ENCODE measurements around the gene NACC2. TPM values are rescaled to one million over a fixed set of nuclear protein-coding genes. Genes with fewer than 3 reads are reported as not detected.

The NACC2 gene
- total RNA-seq, 6 experiments from 2014 or later = 38.2 to 46.7 (median 40.2) TPM

DNA sequence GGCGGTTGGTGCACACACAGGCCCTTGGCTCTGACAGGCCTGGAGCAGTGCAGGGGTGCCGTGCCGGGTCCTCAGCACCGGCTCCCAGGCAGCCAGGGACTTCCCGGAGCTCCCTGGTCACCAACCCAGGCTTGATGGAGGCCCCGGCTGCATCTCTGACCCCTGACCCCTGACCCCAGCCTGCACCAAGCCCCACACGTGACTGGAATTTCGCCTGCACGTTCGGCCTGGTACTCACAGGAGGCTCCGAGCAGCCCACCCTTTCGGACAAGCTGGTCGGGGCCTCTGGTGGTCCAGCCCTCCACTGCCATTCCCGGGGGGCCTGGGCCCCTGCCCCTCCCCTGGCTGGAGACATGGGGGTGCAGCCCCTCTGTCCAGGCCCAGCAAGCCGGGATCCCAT lies 108.5 kb downstream of the NACC2 start:
- no peaks in the 10 kb centered on the region for H3K36me3 Mint-ChIP-seq (ENCODE audit: low read depth)
- TF ChIP-seq, protein P1, sequence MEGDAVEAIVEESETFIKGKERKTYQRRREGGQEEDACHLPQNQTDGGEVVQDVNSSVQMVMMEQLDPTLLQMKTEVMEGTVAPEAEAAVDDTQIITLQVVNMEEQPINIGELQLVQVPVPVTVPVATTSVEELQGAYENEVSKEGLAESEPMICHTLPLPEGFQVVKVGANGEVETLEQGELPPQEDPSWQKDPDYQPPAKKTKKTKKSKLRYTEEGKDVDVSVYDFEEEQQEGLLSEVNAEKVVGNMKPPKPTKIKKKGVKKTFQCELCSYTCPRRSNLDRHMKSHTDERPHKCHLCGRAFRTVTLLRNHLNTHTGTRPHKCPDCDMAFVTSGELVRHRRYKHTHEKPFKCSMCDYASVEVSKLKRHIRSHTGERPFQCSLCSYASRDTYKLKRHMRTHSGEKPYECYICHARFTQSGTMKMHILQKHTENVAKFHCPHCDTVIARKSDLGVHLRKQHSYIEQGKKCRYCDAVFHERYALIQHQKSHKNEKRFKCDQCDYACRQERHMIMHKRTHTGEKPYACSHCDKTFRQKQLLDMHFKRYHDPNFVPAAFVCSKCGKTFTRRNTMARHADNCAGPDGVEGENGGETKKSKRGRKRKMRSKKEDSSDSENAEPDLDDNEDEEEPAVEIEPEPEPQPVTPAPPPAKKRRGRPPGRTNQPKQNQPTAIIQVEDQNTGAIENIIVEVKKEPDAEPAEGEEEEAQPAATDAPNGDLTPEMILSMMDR (IDR thresholded peaks at IDR 0.05) = no peak
- H3K27ac Mint-ChIP-seq = no peak overlapping the region
- H3K9me3 Mint-ChIP-seq = no peaks in the 10 kb centered on the region
- H3K27me3 Mint-ChIP-seq (ENCODE audit: insufficient read depth) = peaks cover 19% of the 10 kb centered on the region
- H3K4me1 Mint-ChIP-seq (ENCODE audit: low read depth) = no peaks in the 10 kb centered on the region
- H3K4me3 Mint-ChIP-seq = no peak overlapping the region
- no peak for DNase-seq

DNA sequence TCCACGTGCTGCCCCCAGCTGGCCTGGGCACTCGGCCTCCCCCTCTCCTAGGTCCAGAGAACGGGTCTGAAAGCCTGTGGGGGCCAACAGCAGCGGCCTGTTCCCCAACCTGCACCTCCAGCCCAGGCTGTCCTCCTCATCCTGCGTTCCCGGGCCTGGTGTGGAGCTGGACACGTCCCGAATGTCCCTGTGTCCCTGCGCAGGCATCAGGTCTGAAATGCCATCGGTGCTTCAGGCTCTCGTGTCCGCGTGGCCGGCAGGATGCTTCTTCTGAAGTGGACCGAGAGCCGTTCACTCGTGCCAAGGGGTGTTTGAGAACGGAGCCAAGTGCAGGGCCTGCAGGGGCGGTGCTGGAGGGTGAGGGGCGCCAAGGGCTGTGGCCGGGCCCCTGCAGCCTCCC lies 109.2 kb downstream of the NACC2 start:
- Mint-ChIP-seq H3K4me3 (no peak overlapping the region), H3K27me3 (ENCODE audit: insufficient read depth) (peaks cover 19% of the 10 kb centered on the region), H3K36me3 (ENCODE audit: low read depth) (no peaks in the 10 kb centered on the region), H3K9me3 (no peaks in the 10 kb centered on the region), H3K4me1 (ENCODE audit: low read depth) (no peaks in the 10 kb centered on the region), H3K27ac (no peak overlapping the region)
- TF ChIP-seq, protein P1 (IDR thresholded peaks at IDR 0.05) = no peak
- DNase-seq = no peak

DNA sequence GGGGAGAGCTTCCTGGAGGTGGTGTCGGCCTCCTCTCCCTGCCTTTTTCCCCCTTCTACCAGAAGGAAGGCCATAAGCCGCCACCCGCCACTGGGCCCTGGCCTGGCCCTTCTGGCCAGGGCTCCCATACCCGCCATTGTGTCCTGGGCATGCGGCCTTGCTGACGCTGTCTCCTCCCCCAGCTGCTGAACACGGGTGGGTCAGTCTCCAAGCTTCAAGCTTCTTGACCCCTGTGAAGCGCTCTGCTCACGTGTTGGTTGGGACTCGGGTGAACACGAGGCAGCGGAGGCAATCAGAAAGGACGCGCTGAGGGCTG lies 109.7 kb downstream of the NACC2 start:
- no peaks in the 10 kb centered on the region for H3K4me1 Mint-ChIP-seq (ENCODE audit: low read depth)
- no peaks in the 10 kb centered on the region for H3K9me3 Mint-ChIP-seq
- H3K4me3 Mint-ChIP-seq = no peak overlapping the region
- TF ChIP-seq, protein P1 (IDR thresholded peaks at IDR 0.05) = no peak
- H3K27me3 Mint-ChIP-seq (ENCODE audit: insufficient read depth) = peaks cover 19% of the 10 kb centered on the region
- DNase-seq = no peak
- H3K36me3 Mint-ChIP-seq (ENCODE audit: low read depth) = no peaks in the 10 kb centered on the region
- H3K27ac Mint-ChIP-seq = no peak overlapping the region

DNA sequence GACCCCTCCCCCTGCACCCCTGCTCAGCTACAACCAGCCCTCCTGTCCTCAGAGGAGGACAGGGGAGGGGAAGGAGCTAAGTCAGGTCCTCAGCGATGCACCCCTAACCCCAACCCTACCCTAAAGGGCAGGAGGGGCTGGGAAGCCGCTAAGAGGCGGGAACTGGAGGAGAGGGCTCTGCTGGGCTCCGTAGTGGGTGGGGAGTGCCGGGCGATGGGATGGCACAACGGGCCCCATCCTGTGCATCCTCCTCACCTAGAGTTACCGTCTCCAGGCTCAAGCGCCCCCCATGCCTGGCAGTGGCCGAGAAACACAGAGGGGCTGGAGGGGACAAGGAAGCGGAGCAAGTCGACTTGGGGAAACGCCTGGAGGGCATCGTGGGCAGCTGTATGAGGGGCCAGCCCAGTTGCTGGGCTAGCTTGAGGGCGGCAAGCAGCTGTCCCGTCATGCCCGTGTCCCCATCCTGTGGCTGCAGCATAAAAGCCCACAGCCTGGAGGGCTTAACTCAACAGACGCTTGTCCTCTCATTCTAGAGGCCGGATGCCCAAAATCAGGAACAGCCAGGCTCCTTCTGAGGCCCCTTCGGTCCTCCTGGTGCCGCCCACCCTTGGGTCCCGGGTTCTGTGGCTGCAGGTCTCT lies 110.9 kb downstream of the NACC2 start:
- Mint-ChIP-seq H3K27me3 (ENCODE audit: insufficient read depth) (peaks cover 19% of the 10 kb centered on the region), H3K36me3 (ENCODE audit: low read depth) (no peaks in the 10 kb centered on the region), H3K27ac (no peak overlapping the region), H3K9me3 (no peaks in the 10 kb centered on the region), H3K4me3 (no peak overlapping the region), H3K4me1 (ENCODE audit: low read depth) (no peaks in the 10 kb centered on the region)
- TF ChIP-seq, protein P1 (IDR thresholded peaks at IDR 0.05) = no peak
- DNase-seq = no peak

DNA sequence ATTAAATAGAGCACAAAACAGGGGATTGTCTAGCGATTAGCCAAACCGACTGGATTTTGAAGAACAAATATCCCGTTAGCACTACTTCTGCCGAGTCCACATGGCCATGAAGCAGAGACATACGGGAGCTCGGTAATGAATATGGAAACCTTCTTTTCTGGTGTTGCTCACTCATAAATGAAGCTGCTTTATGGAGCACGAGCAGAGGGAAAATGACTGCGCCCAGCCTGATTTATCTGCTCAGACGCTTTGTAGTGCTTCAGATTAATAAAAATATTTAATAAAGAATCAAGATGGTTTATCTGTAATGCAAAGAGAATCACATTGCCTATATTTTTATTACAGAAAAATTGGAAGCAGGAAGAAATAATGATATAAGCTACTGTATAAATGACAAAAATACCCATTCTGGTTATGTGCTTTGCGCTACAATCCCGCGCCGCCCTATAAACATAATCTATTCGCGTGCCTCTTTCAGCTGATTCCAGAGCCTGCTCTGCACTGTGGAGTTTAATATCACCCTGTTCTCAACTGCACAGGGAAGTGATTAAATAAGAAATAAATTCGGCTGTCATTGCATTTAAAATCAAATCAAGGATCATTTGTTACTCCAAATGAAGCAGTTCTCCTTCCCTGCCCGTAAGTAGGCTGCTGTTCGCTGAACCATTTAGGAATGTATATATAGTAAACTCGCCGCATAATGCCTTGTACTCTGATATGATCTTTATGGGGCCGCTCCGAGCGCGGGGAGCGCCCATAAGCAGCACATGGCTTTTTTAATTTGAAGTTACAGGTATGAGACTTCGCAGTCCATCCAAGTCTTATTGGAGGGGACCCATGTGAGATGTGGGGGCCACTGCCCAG lies 111.6 kb downstream of the NACC2 start:
- Mint-ChIP-seq H3K27ac (no peak overlapping the region), H3K36me3 (ENCODE audit: low read depth) (no peaks in the 10 kb centered on the region), H3K27me3 (ENCODE audit: insufficient read depth) (peaks cover 19% of the 10 kb centered on the region), H3K4me3 (no peak overlapping the region), H3K4me1 (ENCODE audit: low read depth) (no peaks in the 10 kb centered on the region), H3K9me3 (no peaks in the 10 kb centered on the region)
- TF ChIP-seq, protein P1 (IDR thresholded peaks at IDR 0.05) = no peak
- DNase-seq = no peak

All from HFFc6 (cell line).